Heart left ventricle (tissue), 16 donors: ENCODE data around the gene NUP214. TPM values are rescaled to one million over a fixed set of nuclear protein-coding genes. Genes with fewer than 3 reads are reported as not detected.

Experiments
- ATAC-seq, 4 donors: fragments of 200-7000 bp; cut with Tn5 transposase; one replicate each; pipeline ENCODE4 v1.9.1; 2020 to 2022; ENCODE audit warnings: moderate library complexity in 4 of 4, mild to moderate bottlenecking in 3 of 4, moderate number of reproducible peaks in 1 of 4
- DNase-seq, 5 donors: peaks; one replicate each; pipeline ENCODE4 v3.0.0-alpha.2; 2020
- H3K27ac ChIP-seq, 12 donors: fragments of 200-600 bp; sonication (generic) in 4 of 12; one replicate each; pipeline versions ENCODE4 v1.5.0 to v1.8.0; 2016 to 2022; ENCODE audit warnings: mild to moderate bottlenecking in 2 of 12
- H3K27me3 ChIP-seq, 9 donors: fragments of 200-600 bp; sonication (generic) in 2 of 9; one replicate each; pipeline versions ENCODE4 v1.5.1 to v1.8.0; 2016 to 2022; ENCODE audit warnings: mild to moderate bottlenecking in 3 of 9
- H3K36me3 ChIP-seq, 9 donors: fragments of 200-600 bp; sonication (generic) in 2 of 9; one replicate each; pipeline versions ENCODE4 v1.5.0 to v1.8.0; 2018 to 2022; ENCODE audit warnings: mild to moderate bottlenecking in 2 of 9
- H3K4me1 ChIP-seq, 12 donors: fragments of 200-600 bp; sonication (generic) in 4 of 12; one replicate each; pipeline versions ENCODE4 v1.5.0 to v1.8.0; 2016 to 2022; ENCODE audit warnings: mild to moderate bottlenecking in 3 of 12
- H3K4me3 ChIP-seq, 12 donors: fragments of 200-600 bp; sonication (generic) in 4 of 12; one replicate each; pipeline versions ENCODE4 v1.5.0 to v1.8.0; 2017 to 2022; ENCODE audit warnings: mild to moderate bottlenecking in 9 of 12, moderate library complexity in 4 of 12
- H3K9me3 ChIP-seq, 12 donors: fragments of 200-600 bp; sonication (generic) in 4 of 12; one replicate each; pipeline versions ENCODE4 v1.5.0 to v1.8.0; 2016 to 2022; ENCODE audit warnings: mild to moderate bottlenecking in 1 of 12
- CTCF ChIP-seq, 12 donors: fragments of 200-600 bp; sonication (generic) in 4 of 12; IDR thresholded peaks; one replicate each; pipeline versions ENCODE4 v1.5.0 to v1.8.0; 2018 to 2022; ENCODE audit warnings: antibody characterized with exemption in 12 of 12, mild to moderate bottlenecking in 5 of 12
- POLR2A ChIP-seq, 2 donors: fragments of 450-650 bp; IDR thresholded peaks; one replicate each; pipeline ENCODE4 v1.6.1; 2017; ENCODE audit warnings: antibody characterized with exemption in 2 of 2, mild to moderate bottlenecking in 2 of 2, moderate library complexity in 2 of 2
- WGBS, 4 donors: extraction: QIAGEN DNeasy Blood & Tissue Kit in 2 of 4; methylation state at CpG; one replicate each; pipeline versions ENCODE4 v1.1.5 to v1.1.7; 2013 to 2018; 5-methylcytosine and 5-hydroxymethylcytosine counted together
- intact Hi-C, 10 donors: fragments of 100-400 bp; cut with DNase I; formaldehyde crosslinking; loops; one replicate each; pipeline versions ENCODE4 v1.11.1 to v1.14.2; 2022
- polyA plus RNA-seq, 2 donors: library from polyadenylated mRNA; stranded (reverse); fragments of 200-250 nt; gene quantifications; one replicate each; pipeline ENCODE4 v1.2.3, GENCODE V29; 2013
- total RNA-seq, 9 donors: library from RNA; depleted of rRNA in 2 of 9; stranded (reverse); fragments of >200 nt in 2 of 9; fragmentation: NEBNext Ultra II Directional in 3 of 9; extraction: Animal tissue kit (Norgen Biotek cat#: 25700) in 3 of 9; gene quantifications; one replicate each; pipeline versions ENCODE4 v1.1.0 to v1.2.4, GENCODE V29; 2016 to 2023
- donor health status: ischemic (EF 13 %, LVEDD 7.1; RV severe dilation, severe dysfunction).
- donor health status: healthy with polysubstance abuse.
- donor health status: DM: no; HTN: yes; CAD: no.
- donor health status: DM: no; HTN: no; CAD: no.
- donor health status: ischemic (EF 25% LVEDD 6.9; RV normal size, moderate dysfunction).
- donor health status: ischemic (EF 25% LVEDD 5.7; RV mildly dilated, moderate dysfunction).
- donor health status: healthy.
- donor health status: DM: yes; HTN: yes; CAD: no.
- donor health status: ischemic (EF 35%, LVEDD 5.7; RV mildly dilated, moderate dysfunction).
- donor health status: nonischemic (EF 11% LVEDD 7.7; RV severe dilation, severe dysfunction).
- donor health status: DM: yes; HTN: yes; CAD: no.
- donor health status: PGD.
- donor health status: ischemic (EF 29% LVEDD 5.4; RV normal size, mild dysfunction).
- donor health status: nonischemic (EF 23%, LVEDD 6.1; RV moderate dilation, normal function).

The NUP214 gene
- total and polyA plus RNA-seq, 11 donors: 13.7 to 45.1 (median 23.6) TPM

- H3K4me3 ChIP-seq: no peak overlapping the region
- H3K27me3 ChIP-seq: no peaks in the 10 kb centered on the region
- intact Hi-C loops: no loop called here
- H3K27ac ChIP-seq: no peak overlapping the region
- DNase-seq (no peak), ATAC-seq (no peak)
- H3K36me3 ChIP-seq: peaks cover 0 to 98% (median 94%) of the 10 kb centered on the region in 9 donors
- H3K9me3 ChIP-seq: no peaks in the 10 kb centered on the region
- no peak for TF ChIP-seq POLR2A (IDR thresholded peaks at IDR 0.05)
- TF ChIP-seq CTCF (IDR thresholded peaks at IDR 0.05): no peak
- WGBS, 4 donors: 87 to 100% (median 99%) methylated on average over 1 of the region's 1 CpG
- H3K4me1 ChIP-seq: no peaks in the 10 kb centered on the region
These were observed 35.2 kb downstream of the NUP214 start for GRCh38 chr9:131160416-131161112.

- intact Hi-C loops: no loop called here
These were observed 36.2 kb downstream of the NUP214 start for GRCh38 chr9:131161585-131161984.

GRCh38 chr9:131162886-131163285 lies 37.5 kb downstream of the NUP214 start:
- Histone ChIP-seq H3K27me3 (no peaks in the 10 kb centered on the region), H3K27ac (no peak overlapping the region), H3K4me3 (no peak overlapping the region), H3K4me1 (peaks cover 0 to 6% (median 0%) of the 10 kb centered on the region in 12 donors), H3K9me3 (no peaks in the 10 kb centered on the region), H3K36me3 (peaks cover 0 to 95% (median 89%) of the 10 kb centered on the region in 9 donors)
- WGBS, 4 donors: 91 to 97% (median 95%) methylated on average over 4 of the region's 4 CpGs
- intact Hi-C loops: no loop called here
- no peak for TF ChIP-seq POLR2A (IDR thresholded peaks at IDR 0.05)
- TF ChIP-seq CTCF (IDR thresholded peaks at IDR 0.05): no peak
- no peak for ATAC-seq
- DNase-seq: no peak

More at GRCh38 chr9:131161585-131161984, 36.2 kb downstream of the NUP214 start:
- no peak overlapping the region for H3K27ac ChIP-seq
- no peaks in the 10 kb centered on the region for H3K4me1 ChIP-seq
- H3K36me3 ChIP-seq: peaks cover 0 to 100% (median 92%) of the 10 kb centered on the region in 9 donors
- no peaks in the 10 kb centered on the region for H3K9me3 ChIP-seq
- 93 to 97% (median 95%) methylated on average over 6 of the region's 6 CpGs for WGBS, 4 donors
- TF ChIP-seq CTCF (IDR thresholded peaks at IDR 0.05): no peak
- no peak for TF ChIP-seq POLR2A (IDR thresholded peaks at IDR 0.05)
- DNase-seq (no peak), ATAC-seq (no peak)
- H3K4me3 ChIP-seq: no peak overlapping the region
- no peaks in the 10 kb centered on the region for H3K27me3 ChIP-seq

GRCh38 chr9:131165523-131165922 lies 40.1 kb downstream of the NUP214 start:
- Histone ChIP-seq H3K9me3 (no peaks in the 10 kb centered on the region), H3K27ac (no peak overlapping the region), H3K4me1 (peaks cover 0 to 6% (median 0%) of the 10 kb centered on the region in 12 donors), H3K36me3 (peaks cover 0 to 90% (median 73%) of the 10 kb centered on the region in 9 donors), H3K4me3 (no peak overlapping the region), H3K27me3 (no peaks in the 10 kb centered on the region)
- ATAC-seq (no peak), DNase-seq (no peak)
- intact Hi-C loops: no loop called here
- TF ChIP-seq CTCF (IDR thresholded peaks at IDR 0.05): no peak
- no peak for TF ChIP-seq POLR2A (IDR thresholded peaks at IDR 0.05)
